HG03342 (cell line): Measurements from ENCODE around the gene SLC35D1.
A peak's percentile ranks its signal among the peaks of the same experiment; 100 is the strongest.
"Not testable (repeated sequence)": the region's sequence is repeated elsewhere in the genome, so short reads cannot be mapped to it uniquely, and the experiment has no call there.

Experiments
- ATAC-seq: cut with Tn5 transposase; IDR thresholded peaks from one replicate; pipeline ENCODE4 v1.9.1; 2021; ENCODE audit warnings: mild to moderate bottlenecking, moderate library complexity; ENCODE audit not compliant: unreplicated experiment

SLC35D1 gene

DNA sequence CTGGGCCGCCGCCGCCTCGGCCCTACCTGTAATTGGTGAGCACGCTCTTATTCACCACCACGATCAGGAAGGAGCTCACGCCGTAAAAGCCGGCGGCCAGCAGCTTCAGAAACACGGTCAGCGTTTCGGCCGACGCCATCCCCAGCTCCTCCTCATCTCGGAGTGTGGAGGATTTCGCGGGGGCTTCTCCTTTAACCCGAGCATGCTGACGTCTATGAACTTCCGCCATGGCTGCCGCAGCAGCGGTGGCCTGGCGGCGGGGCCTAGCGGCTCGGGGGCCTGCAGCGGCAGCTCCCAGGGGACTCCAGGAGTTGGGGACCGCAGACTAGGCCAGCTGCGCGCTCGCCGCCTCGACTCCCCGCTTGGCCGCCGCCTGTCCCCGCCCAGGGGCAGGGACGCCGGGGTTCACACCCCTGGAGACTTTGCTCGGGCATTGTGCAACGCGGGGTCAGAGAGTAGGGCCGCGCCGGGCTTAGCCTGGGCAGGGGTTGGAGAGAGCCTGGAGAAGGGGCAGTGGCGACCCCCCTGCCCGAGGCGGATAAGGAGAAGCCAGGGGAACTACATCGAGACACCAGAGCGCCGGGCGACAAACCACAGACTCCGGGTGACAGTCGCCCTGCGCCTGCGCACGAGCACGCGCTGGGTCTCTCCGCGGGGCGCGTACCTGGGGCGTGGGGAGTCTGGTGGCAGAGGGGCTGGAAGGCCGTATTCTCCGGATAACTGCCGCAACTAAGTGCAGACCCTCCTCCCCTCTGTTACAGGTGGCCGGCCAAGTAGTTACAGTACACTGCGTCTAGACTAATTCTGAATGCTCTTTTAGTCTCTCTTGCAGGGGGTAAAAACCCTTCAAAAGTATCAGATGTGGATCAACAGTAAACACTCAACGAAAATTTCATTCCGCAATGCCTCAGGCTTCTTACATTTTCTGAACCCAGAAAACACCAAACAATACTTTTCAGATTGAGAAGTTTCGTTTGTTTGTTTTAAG is at the start of gene SLC35D1:
TSS of gene SLC35D1 (minus strand) at position 364 of the 988 bp plus-strand sequence. CDS start at position 229, 135 bp downstream.
- ATAC-seq, result peak; percentile 84

DNA sequence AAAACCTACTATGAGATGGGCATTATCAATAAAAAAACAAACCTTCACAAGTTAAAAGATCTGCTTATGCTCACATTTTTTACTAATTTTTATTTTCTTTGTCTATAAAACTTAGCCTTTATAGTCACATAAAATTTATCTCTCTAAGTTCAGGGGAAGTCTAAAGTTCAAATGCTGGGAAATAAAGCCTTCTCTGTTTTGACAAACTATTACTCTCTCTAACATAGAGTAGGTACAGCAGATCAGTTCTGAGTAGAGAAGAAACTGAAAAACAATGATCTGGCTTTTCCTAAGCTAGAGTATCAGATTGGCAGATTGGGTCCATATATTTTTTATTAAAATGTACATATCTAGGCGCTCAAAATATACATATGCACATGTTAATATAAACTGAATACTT is 49.6 kb upstream of the SLC35D1 start:
- no peak for ATAC-seq

DNA sequence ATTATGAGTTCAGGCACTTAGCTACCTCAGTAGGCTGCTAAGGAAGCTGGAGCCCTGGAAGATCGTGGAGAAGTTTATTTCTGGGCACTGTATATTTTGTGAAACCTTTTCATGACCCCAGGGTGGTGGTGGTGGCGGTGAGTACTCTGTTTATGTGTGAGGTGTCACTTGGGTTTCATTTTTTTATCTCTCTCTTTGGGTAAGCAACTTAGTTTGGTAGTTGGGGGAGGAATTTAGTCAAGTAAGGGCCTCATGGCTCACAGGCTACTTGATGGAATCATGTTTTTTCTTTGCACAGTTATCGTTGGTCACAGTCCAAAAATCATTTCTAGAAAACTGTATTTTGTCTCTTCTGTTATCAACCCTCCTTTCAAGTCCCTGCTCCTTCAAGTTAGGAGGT is 46.9 kb upstream of the SLC35D1 start:
- no peak for ATAC-seq

DNA sequence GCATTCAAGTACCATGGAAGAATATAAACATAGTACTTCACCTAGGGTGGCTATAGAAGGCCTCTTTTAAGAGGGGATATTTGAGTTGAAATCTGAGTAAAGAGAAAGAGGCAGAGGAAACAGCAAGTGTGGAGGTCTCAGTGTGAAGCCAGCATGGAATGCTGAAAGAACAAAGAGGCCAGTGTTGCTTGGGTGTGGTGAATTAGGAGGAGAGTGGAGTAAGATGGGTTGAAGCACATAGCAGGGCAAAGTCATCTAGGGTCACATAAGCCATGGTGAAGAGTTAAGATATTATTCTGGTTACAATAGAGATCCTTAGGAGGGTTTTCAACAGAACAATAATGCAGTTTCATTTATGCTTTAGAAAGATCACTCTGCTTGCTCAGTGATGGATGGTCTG is 43.4 kb upstream of the SLC35D1 start:
- ATAC-seq, result no peak

DNA sequence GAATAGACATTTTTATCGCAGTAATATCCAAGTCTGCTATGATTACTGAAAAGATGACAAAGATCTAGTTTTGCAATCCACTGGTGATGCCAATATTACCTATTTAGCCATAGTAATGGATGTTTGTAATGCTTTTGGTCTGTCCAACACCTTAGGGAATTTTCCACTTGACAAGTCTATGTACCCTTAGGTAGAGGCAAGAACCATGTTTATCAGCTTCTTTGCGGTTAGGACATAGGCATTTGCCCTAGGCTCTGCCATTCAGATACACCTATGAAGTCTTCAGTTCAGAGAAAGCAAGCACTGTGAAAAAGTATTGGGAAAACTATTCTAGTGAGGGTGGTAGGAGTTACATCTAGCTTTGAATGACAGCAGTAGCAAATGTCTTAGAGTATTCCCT is 40.2 kb upstream of the SLC35D1 start:
- ATAC-seq, result no peak

DNA sequence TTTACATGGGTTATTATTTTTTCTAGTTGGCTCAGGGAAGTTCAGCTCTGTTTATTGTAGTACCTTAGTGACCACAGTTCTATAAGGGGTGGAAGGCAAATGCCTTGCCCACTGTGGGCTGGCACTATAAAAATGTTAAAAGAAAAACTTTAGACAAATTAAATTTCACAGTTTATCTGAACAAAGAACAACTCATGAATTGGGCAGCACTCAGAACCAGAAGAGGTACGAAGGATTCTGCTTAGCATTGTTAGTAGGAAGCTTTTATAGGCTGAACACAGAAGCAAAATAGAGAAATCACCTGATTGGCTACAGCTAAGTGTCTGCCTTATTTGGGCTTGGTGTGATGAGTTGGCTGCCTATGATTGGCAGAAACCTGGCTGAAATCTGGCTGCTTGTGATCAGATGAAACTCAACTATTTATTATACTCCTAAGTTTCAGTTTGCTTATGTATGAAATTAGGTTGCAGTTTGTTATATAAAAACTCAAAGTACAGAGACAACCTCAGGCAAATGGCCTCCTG is 35.8 kb upstream of the SLC35D1 start:
- ATAC-seq, result no peak

DNA sequence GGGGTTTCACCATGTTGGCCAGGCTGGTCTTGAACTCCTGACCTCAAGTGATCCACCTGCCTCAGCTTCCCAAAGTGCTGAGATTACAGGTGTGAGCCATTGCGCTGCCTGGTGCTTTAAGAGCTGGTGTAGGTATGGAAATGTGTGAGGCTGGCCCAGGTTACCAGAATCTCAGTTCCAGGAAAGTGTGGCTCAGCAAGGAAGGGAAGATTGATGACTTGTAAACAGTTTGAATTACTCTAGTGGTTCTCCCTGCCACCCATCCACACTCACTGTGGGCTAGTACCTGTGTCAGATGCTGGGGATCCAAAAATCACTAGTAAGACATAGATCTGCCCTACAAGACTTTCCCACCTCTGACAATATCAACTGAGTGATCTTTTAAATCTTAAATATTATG is 34.5 kb upstream of the SLC35D1 start:
- ATAC-seq, result no peak

DNA sequence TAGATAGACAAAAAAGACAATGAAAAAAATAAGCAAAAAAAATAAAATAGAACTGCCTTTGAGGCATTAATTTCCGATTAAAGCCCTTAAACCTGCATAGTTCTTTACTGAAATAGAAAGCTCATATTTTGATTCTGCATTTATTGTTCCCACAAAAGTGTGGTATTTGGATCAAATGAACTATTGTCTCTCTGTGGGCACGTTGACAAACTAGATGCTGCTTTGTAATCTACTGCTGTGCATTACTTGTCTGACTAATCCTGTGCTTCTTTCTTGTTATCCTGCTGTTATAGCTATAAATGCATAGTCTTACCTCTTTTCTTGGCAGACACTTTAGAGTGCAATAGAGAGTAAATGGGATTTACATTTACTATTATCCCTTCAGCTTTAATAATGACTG is 31.4 kb upstream of the SLC35D1 start:
- ATAC-seq, result no peak

DNA sequence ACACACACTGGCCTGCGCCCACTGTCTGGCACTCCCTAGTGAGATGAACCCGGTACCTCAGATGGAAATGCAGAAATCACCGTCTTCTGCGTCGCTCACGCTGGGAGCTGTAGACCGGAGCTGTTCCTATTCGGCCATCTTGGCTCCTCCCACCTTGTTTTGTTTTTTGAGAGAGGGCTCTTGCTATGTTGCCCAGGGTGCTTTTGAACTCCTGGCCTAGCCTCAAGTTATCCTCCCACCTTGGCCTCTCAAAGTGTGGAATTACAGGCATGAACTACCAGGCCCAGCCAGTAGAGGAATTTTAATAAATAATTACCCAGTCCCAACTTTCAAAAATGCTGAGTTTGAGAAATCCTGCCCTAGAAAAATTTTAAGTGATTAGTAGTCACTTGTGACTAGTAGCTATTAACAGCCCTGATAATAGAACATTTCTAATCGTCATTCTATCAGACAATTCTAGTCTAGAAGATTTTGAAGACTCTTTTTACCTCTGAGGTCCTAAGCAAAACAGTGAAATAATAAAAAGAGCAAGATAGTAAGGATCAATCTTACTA is 30.9 kb upstream of the SLC35D1 start:
- no peak for ATAC-seq

DNA sequence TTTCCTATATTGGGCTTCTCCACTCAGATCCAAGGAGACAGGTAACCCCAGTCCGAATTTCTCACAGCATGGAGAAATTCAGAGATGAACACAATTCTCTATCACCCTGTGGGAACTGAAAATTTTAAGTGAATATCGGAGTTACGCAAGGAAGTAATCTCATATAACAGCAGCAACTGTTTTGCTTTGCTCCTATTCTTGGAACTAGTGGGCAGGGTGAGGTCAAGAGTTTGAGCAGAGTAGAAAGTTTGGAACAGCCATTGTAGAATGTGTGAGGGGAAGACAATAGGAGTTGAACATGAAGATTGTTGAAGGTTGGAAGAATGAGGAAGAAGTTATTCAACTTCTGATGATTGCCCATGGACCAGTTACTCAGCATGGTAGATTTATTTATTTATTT is 24.3 kb upstream of the SLC35D1 start:
- no peak for ATAC-seq

DNA sequence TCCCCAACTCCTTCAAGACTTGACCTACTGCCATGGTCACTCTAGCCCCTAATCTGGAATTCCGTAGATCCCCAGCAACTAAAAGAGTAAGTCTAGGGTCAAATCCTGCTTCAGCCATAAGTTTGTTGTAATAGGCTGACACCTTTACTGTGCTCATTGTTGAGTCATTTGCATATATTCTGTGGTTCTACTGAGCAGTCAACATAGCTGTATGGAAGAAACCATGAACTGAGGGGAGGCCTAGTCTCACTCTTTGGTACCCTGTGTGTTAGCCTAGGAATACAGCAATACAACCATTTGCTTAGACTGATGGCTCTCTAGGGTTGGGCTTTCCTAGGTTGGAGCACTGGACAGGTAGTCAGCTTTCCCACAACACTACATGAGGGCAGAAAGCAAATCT is 23.6 kb upstream of the SLC35D1 start:
- no peak for ATAC-seq

DNA sequence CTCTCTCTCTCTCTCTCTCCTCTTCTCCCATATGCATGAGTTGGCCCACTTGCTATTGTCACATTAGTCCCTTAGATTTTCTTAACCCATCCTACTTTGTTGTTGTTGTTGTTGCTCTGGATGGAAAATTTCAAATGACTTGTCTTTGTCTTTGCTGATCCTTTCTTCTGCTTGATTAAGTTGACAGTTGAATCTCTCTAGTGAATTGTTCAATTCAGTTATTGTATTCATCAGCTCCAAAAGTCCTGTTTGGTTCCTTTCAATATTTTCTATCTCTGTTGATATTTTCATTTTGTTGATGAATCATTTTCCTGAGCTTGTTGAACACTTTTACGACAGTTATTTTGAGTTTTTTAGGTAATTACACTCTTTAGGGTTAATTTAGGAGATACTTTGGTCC is 18.8 kb upstream of the SLC35D1 start:
- ATAC-seq, result no peak

DNA sequence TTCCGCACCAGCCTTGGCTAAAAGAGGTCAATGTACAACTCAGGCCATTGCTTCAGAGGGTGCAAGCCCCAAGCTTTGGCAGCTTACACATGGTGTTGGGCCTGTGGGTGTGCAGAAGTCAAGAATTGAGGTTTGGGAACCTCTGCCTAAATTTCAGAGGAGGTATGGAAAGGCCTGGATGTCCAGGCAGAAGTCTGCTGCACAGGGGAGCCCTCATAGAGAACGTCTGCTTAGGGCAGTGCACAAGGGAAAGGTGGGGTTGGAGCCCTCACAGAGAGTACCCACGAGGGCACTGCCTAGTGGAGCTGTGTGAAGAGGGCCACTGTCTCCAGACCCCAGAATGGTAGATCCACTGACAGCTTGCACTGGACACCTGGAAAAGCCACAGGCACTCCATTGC is 13.7 kb upstream of the SLC35D1 start:
- ATAC-seq, result not testable (repeated sequence)

DNA sequence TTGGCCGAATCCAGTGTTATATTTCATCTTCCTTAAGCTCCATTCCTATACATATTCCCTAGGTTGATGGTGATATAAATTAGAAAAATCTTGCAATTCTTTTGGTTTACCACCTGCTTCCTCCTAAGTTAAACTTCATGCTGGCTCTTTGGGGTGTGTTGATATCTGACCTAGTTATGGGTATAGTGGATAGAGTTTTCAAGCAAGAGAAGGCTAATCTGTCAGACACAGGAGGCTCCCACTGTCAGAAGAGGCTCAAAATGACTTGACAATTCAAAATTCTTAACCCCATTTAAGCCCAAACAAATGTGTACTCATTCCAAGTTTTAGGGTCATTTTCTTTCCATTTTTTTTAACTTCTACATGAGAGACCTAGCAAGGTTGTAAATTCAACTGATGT is 8.5 kb upstream of the SLC35D1 start:
- ATAC-seq, result no peak

DNA sequence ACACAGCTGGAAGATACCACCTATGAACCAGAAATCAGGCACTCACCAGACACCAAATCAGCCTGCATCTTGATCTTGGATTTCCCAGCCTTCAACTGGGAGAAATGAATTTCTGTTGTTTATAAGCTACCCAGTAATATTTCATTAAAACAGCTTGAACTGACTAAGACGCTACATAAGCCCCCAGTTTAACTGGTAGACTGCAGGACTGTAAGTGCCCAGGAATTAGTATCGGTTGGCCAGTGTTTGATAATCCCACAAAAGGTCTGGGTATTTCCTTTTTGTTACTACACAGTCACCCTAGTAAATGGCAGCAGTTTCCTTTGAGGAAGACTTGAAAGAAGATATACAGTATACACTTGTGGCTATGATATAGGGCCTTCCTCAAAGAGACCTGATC is 7.3 kb upstream of the SLC35D1 start:
- no peak for ATAC-seq

DNA sequence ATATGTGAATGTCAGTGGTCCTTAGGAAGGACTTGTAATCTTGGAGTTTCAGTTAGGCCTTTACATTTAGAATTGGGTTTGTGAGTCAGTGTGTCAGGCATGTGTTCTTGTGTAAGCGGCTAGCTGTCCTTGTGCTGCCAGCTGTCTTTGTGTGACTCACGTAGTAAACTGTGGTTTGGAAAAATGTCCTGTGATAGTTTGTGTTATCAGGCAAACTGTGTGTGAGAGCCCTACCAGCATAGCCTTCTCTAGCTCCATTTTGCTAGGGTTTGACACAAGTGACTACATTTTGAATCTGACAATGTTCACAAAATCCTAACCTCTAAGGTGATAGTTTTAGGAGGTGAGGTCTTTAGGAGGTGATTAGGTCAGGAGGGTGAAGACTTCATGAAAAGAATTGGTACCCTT is 6.9 kb upstream of the SLC35D1 start:
- ATAC-seq, result no peak

DNA sequence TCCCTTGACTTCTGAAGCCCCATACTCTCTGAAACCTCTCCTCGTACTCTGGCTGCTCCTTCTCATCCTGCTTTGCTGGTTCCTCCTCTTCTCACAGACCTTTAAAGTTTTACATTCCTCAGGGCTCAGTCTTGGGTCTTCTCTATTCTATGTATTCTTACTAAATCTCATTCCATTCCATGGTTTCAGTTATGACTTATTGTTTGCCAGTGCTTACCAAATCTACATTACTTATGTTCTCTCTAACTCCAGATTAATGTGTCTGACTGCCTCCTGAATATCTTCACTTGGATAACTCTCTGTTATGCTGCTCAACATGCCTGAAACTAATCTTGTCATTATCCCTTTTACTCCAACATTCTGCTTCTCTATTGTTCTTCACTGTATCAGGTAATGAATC is 5.4 kb upstream of the SLC35D1 start:
- ATAC-seq, result no peak

DNA sequence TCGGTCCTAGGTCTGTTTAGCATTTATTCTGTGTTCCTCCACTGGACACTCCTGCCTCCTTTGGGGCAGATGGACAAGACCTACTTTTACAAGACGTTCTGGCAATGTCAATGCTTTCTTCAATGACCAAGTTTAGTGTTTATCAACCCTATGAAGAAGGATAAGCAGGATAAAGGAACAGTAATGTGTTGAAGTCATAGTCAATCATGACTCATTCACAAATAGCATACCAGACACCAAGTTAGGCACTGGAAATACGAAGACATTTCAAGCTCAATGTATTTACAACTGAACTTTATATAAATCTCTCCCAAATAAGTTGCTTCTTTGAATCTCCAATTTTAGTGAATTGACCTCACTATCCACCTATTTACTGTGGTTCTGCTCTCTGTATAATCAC is 4.8 kb upstream of the SLC35D1 start:
- ATAC-seq, result no peak

DNA sequence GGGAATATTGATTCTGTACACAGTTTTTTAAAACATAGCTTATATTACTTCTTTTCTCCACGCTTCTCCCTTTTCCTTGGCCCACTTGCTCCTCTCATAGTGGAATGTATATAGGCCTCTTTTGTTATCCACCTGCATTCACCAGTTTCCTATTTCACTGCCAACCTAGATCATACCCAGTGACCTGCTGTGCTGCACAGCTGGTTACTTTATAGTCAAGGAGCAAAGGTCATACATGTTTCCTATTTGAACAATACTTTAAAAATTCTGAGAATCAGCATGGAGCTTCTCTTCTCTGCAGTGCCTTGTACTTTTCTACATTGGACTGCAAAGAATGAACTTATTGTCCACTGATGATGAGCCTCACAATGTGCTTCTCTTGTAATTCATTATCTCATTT is 4.3 kb upstream of the SLC35D1 start:
- ATAC-seq, result no peak

DNA sequence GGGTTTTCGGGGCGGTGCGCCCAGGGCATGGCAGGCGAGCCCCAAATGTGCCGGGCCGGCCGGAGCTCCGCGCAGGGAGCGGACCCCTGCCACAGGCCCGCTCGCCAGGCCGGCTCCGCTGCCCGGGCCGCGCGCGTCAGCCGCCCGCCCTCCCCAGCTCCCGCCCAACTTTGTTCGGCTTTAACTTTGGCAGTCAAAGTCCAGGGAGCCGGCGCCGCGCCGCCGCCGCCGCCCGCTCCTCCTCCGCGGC is 488 bp downstream of the SLC35D1 start:
- peak; percentile 48 for ATAC-seq

DNA sequence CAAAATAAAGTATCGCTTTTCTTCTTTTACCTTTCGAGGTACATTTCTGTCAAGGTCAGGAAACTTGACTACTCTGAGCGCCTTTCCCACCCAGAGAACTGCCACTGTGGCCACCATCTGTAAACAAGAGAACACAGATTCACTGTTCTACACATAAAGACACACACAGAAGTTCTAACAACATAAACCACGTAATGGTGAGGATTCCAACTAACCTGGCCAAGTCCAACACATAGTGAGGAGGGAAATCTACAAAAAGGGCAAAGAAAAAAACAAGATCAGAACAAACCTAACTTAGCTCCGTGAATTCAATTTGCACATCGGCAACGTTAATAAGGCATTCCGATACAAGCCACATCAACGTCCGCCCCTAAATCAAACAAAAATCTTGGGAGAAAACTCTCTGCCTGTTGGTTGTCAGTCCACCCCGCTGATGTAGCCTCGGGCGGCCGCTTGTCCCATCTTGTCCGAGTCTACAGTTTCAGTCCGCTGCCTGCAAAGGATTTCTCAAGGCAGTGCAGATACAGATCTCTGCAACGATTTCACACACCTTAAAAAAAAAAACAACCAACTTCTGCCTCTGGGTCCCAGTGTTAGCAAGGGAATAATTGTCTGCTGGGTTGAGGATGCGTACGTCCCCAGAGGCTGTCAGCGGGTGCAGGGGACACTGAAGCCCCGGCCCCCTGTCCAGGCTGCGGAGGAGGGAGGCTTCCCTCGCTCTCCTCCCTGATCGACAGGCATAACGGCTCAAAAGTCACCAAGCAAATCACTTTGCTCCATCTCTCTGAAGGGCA is 1.0 kb downstream of the SLC35D1 start:
- peak; percentile 1 for ATAC-seq

DNA sequence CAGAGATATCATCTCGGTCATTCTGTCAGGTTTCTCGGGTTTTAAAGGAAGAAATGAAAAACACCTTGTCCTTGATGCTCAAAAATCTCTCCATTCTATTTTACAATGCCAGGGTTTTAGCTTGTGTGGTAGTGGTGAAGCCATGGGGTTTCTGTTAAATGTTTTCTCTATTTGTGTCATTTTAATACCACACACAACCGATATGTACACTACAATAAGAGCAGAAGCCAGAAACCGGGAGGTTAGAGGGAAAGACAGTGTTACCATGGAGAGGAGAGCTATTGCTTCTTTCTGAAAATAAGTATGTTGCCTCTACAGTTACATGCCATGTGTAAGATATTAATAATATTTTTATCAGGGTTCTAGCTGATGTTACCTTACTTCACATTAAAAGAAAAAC is 2.8 kb downstream of the SLC35D1 start:
- no peak for ATAC-seq
